PFSK-1 (cell line): ENCODE measurements around the gene ETV1.
A peak's percentile ranks its signal among the peaks of the same experiment; 100 is the strongest.

Source experiments
- FOXP2 ChIP-seq: optimal IDR thresholded peaks from 2 replicates; pipeline ENCODE3; 2011; ENCODE audit warnings: borderline replicate concordance, control low read depth, inconsistent platforms; ENCODE audit not compliant: insufficient read depth; ENCODE audit errors: extremely low read length, extremely low read depth
- POLR2AphosphoS5 ChIP-seq: IDR thresholded peaks from 2 replicates; pipeline ENCODE4 v1.6.1; 2012; ENCODE audit warnings: low read depth, mild to moderate bottlenecking, control low read depth, low read length, moderate library complexity
- REST ChIP-seq, 2 experiments: IDR thresholded peaks; 2 replicates each; pipeline versions ENCODE4 v1.6.1 to v1.8.0; 2011 to 2012; ENCODE audit warnings: low read depth in 2 of 2, low read length in 2 of 2, control low read depth in 1 of 2, inconsistent platforms in 1 of 2, mild to moderate bottlenecking in 1 of 2, moderate library complexity in 1 of 2; ENCODE audit not compliant: insufficient read depth in 1 of 2
- SIN3A ChIP-seq: IDR thresholded peaks from 2 replicates; pipeline ENCODE4 v1.6.1; 2012; ENCODE audit warnings: mild to moderate bottlenecking, low read length, moderate library complexity, borderline replicate concordance; ENCODE audit not compliant: insufficient read depth
- TAF1 ChIP-seq: IDR thresholded peaks from 2 replicates; pipeline ENCODE4 v1.6.1; 2012; ENCODE audit warnings: low read length, control low read depth, borderline replicate concordance; ENCODE audit not compliant: insufficient read depth

The ETV1 gene

DNA sequence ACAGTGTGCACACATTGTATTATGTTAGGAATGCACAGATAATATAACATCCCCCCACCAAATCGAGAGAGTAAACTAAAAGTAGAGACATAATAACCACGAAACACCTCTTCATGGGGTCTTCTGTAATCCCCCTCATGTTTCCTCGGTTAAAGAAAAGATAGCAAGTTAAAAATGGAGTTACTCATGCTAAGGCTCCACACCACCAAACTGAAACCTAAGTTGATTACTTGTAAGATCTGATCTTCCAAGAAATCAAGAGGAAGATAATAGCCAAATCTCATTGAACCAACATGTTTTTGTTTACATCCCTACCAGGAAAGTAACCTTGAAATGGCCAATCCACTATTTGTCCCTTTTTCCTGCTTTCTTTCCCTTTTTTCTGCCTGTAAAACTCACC lies 11.7 kb upstream of the ETV1 start:
- no peak for TF ChIP-seq TAF1
- no peak for TF ChIP-seq POLR2AphosphoS5
- TF ChIP-seq SIN3A = no peak
- TF ChIP-seq REST (IDR thresholded peaks at IDR 0.05; ENCODE audit: insufficient read depth in 1 of 2, low read depth in 2 of 2, low read length in 2 of 2) = no peak
- no peak for TF ChIP-seq FOXP2

- TF ChIP-seq FOXP2 = no peak
- no peak for TF ChIP-seq SIN3A
- no peak for TF ChIP-seq TAF1
- TF ChIP-seq REST (IDR thresholded peaks at IDR 0.05; ENCODE audit: insufficient read depth in 1 of 2, low read depth in 2 of 2, low read length in 2 of 2) = no peak
- TF ChIP-seq POLR2AphosphoS5 = no peak
Measured at GRCh38 chr7:14000247-14000646, 10.8 kb upstream of the ETV1 start.

DNA sequence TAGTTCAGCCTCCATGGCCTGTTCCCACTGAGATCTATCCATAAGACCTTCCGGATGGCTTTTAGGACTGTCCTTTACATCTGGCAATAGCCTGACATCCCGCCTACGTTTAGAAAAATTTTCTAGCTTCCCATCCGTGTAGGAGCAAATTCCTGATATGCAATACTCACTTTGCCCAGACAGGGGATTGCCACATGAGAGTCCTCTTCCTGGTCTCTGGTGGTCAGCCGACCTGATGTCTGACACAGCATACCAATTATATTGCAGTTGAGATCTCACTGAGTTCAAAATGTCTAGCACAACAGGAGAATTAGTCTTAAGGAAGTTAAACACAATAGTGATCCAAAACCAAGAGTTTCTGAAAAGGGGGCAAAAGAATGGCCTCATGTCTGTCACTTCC lies 9.4 kb upstream of the ETV1 start:
- TF ChIP-seq POLR2AphosphoS5 (no peak), SIN3A (no peak), TAF1 (no peak), FOXP2 (no peak), REST (IDR thresholded peaks at IDR 0.05; ENCODE audit: insufficient read depth in 1 of 2, low read depth in 2 of 2, low read length in 2 of 2) (no peak)

DNA sequence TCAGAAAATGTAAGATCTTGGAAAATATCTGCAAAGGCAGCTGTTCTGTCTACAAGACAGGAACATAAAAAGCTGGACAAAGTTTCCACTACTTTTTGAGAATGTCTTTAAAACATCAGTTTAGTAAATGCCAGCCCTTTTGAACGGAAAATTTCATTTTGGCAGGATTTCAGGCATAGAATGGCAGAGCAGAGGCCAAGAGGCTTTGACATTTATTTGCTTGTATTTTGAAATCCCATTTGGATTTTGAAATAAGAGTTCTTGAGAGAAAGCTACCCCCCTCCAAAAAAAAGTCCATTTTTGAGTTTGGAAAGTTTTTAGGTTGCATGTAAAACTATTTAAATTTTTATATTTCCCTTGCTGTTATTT lies 3.1 kb upstream of the ETV1 start:
- TF ChIP-seq FOXP2 = no peak
- TF ChIP-seq REST (IDR thresholded peaks at IDR 0.05; ENCODE audit: insufficient read depth in 1 of 2, low read depth in 2 of 2, low read length in 2 of 2) = no peak
- no peak for TF ChIP-seq POLR2AphosphoS5
- TF ChIP-seq SIN3A = no peak
- TF ChIP-seq TAF1 = no peak

- TF ChIP-seq REST (IDR thresholded peaks at IDR 0.05; ENCODE audit: insufficient read depth in 1 of 2, low read depth in 2 of 2, low read length in 2 of 2) (no peak), FOXP2 (no peak), SIN3A (no peak), TAF1 (peak; percentile 15; the same call in 1 of the 2 replicates)
Measured at GRCh38 chr7:13991791-13992595, 2.5 kb upstream of the ETV1 start.
